Prostate gland (tissue), 2 donors: ENCODE data around the gene SGCE.

ENCODE experiments used
- CTCF ChIP-seq, 4 experiments: fragments of 200-600 bp in 2 of 4; fragments of 450-650 bp in 2 of 4; sonication (generic) in 2 of 4; IDR thresholded peaks; 1 replicate in 3 of 4; 2 replicates in 1 of 4; pipeline ENCODE4 v1.5.1; 2016 to 2019; ENCODE audit warnings: antibody characterized with exemption in 4 of 4, mild to moderate bottlenecking in 2 of 4, moderate library complexity in 2 of 4
- POLR2AphosphoS5 ChIP-seq: sonication (generic); formaldehyde crosslinking; IDR thresholded peaks from one replicate; pipeline ENCODE4 v1.6.1; 2017; ENCODE audit warnings: antibody characterized with exemption

GRCh38 chr7:94621120-94621519 lies 34.8 kb downstream of the SGCE start:
- no peak for TF ChIP-seq CTCF (IDR thresholded peaks at IDR 0.05)
- TF ChIP-seq POLR2AphosphoS5: no peak
